Liver (tissue), 9 donors: ENCODE results near the gene DMWD. TPM values are rescaled to one million over a fixed set of nuclear protein-coding genes. Genes with fewer than 3 reads are reported as not detected.

Experiments
- DNase-seq: peaks from one replicate; pipeline ENCODE4 v3.0.0-alpha.2; 2017; ENCODE audit warnings: low spot score
- H3K27ac ChIP-seq, 2 donors: one replicate each; pipeline ENCODE4 v1.7.0; 2013; ENCODE audit warnings: inconsistent platforms in 2 of 2, low read length in 2 of 2, control low read depth in 1 of 2, low read depth in 1 of 2, mild to moderate bottlenecking in 1 of 2
- H3K27me3 ChIP-seq, 4 donors: one replicate each; pipeline versions ENCODE4 v1.6.1 to v1.7.0; 2013; ENCODE audit warnings: low read length in 3 of 4, inconsistent platforms in 1 of 4, mild to moderate bottlenecking in 1 of 4, moderate library complexity in 1 of 4; ENCODE audit not compliant: control insufficient read depth in 4 of 4, insufficient read depth in 4 of 4
- H3K36me3 ChIP-seq, 4 donors: one replicate each; pipeline versions ENCODE4 v1.6.1 to v1.7.0; 2013; ENCODE audit warnings: low read length in 3 of 4, mild to moderate bottlenecking in 3 of 4, low read depth in 1 of 4, moderate library complexity in 1 of 4; ENCODE audit not compliant: control insufficient read depth in 4 of 4, insufficient read depth in 3 of 4
- H3K4me1 ChIP-seq, 4 donors: one replicate each; pipeline versions ENCODE4 v1.6.1 to v1.7.0; 2013; ENCODE audit warnings: low read length in 3 of 4, mild to moderate bottlenecking in 3 of 4, moderate library complexity in 1 of 4; ENCODE audit not compliant: control insufficient read depth in 4 of 4, insufficient read depth in 4 of 4
- H3K4me3 ChIP-seq, 3 donors: one replicate each; pipeline versions ENCODE4 v1.6.1 to v1.7.0; 2013; ENCODE audit warnings: low read length in 3 of 3, control low read depth in 1 of 3, low read depth in 1 of 3, mild to moderate bottlenecking in 1 of 3
- H3K9ac ChIP-seq, 2 donors: one replicate each; pipeline ENCODE4 v1.7.0; 2013; ENCODE audit warnings: low read length in 2 of 2, mild to moderate bottlenecking in 2 of 2, moderate library complexity in 2 of 2, control low read depth in 1 of 2, low read depth in 1 of 2
- H3K9me3 ChIP-seq, 4 donors: one replicate each; pipeline versions ENCODE4 v1.6.1 to v1.7.0; 2013; ENCODE audit warnings: low read length in 3 of 4; ENCODE audit not compliant: control insufficient read depth in 4 of 4
- ATF3 ChIP-seq: IDR thresholded peaks from 2 replicates; pipeline ENCODE4 v1.6.1; 2016; ENCODE audit warnings: antibody characterized with exemption
- EGR1 ChIP-seq, 2 donors: IDR thresholded peaks; 2 replicates each; pipeline ENCODE4 v1.6.1; 2016 to 2018; ENCODE audit warnings: antibody characterized with exemption in 2 of 2, low read depth in 2 of 2
- FOXA1 ChIP-seq: IDR thresholded peaks from 2 replicates; pipeline ENCODE4 v1.6.1; 2016; ENCODE audit warnings: antibody characterized with exemption
- FOXA2 ChIP-seq: IDR thresholded peaks from 2 replicates; pipeline ENCODE4 v1.6.1; 2016; ENCODE audit warnings: antibody characterized with exemption
- GABPA ChIP-seq, 2 donors: IDR thresholded peaks in 1 of 2; conservative IDR thresholded peaks in 1 of 2; 2 replicates each; pipeline ENCODE4 v1.6.1; 2016; ENCODE audit warnings: antibody characterized with exemption in 2 of 2, mild to moderate bottlenecking in 1 of 2, moderate library complexity in 1 of 2
- HNF4A ChIP-seq, 2 donors: conservative IDR thresholded peaks; 2 replicates each; pipeline ENCODE4 v1.6.1; 2016; ENCODE audit warnings: antibody characterized with exemption in 2 of 2, mild to moderate bottlenecking in 2 of 2
- HNF4G ChIP-seq: IDR thresholded peaks from 2 replicates; pipeline ENCODE4 v1.6.1; 2016; ENCODE audit warnings: antibody characterized with exemption
- JUND ChIP-seq, 2 donors: IDR thresholded peaks; 2 replicates each; pipeline ENCODE4 v1.6.1; 2016; ENCODE audit warnings: antibody characterized with exemption in 2 of 2
- MAX ChIP-seq: IDR thresholded peaks from 2 replicates; pipeline ENCODE4 v1.6.1; 2016; ENCODE audit warnings: antibody characterized with exemption
- NR2F2 ChIP-seq: IDR thresholded peaks from 2 replicates; pipeline ENCODE4 v1.6.1; 2016; ENCODE audit warnings: antibody characterized with exemption
- RAD21 ChIP-seq, 2 donors: IDR thresholded peaks; 2 replicates each; pipeline ENCODE4 v1.6.1; 2016; ENCODE audit warnings: antibody characterized with exemption in 2 of 2, mild to moderate bottlenecking in 2 of 2
- REST ChIP-seq: IDR thresholded peaks from 2 replicates; pipeline ENCODE4 v1.6.1; 2016; ENCODE audit warnings: antibody characterized with exemption, mild to moderate bottlenecking
- SP1 ChIP-seq: IDR thresholded peaks from 2 replicates; pipeline ENCODE4 v1.6.1; 2018; ENCODE audit warnings: antibody characterized with exemption, mild to moderate bottlenecking
- TAF1 ChIP-seq: conservative IDR thresholded peaks from 2 replicates; pipeline ENCODE4 v1.6.1; 2016; ENCODE audit warnings: antibody characterized with exemption, mild to moderate bottlenecking
- YY1 ChIP-seq: IDR thresholded peaks from 2 replicates; pipeline ENCODE4 v1.6.1; 2016; ENCODE audit warnings: antibody characterized with exemption, mild to moderate bottlenecking
- WGBS: extraction: QIAGEN DNeasy Blood & Tissue Kit; methylation state at CpG from one replicate; pipeline ENCODE4 v1.1.7; 2013; 5-methylcytosine and 5-hydroxymethylcytosine counted together
- polyA plus RNA-seq, 2 donors: library from polyadenylated mRNA; stranded (reverse) in 1 of 2; unstranded in 1 of 2; fragments of 200-250 nt in 1 of 2; fragments of >200 nt in 1 of 2; fragmentation: Nextera tagmentation in 1 of 2; extraction: Ambion mirVana in 1 of 2; gene quantifications; one replicate each; pipeline versions ENCODE4 v1.2.1 to v1.2.3, GENCODE V29; 2013 to 2015
- total RNA-seq, 2 donors: library from RNA; depleted of rRNA; stranded (reverse); fragments of >200 nt; gene quantifications; one replicate each; pipeline ENCODE4 v1.2.3, GENCODE V29; 2014
- TF ChIP-seq, protein P1 (sequence below): IDR thresholded peaks from 2 replicates; pipeline ENCODE4 v1.6.1; 2016; ENCODE audit warnings: antibody characterized with exemption
- TF ChIP-seq, protein P2 (sequence below): fragments of 150-350 bp; IDR thresholded peaks from 2 replicates; pipeline ENCODE4 v1.5.1; 2017; ENCODE audit warnings: improper control_type of control experiment, low read depth, low read length; ENCODE audit not compliant: missing input control
- donor health status: healthy.
- donor health status: healthy.
- donor health status: healthy.
- donor health status: healthy.
- donor health status: healthy.

DMWD gene
- total and polyA plus RNA-seq, 4 donors, result 3.7 to 14.6 (median 8.9) TPM

- TF ChIP-seq YY1 (no peak), MAX (no peak), HNF4A (conservative IDR thresholded peaks at IDR 0.05) (no peak), GABPA (IDR thresholded peaks at IDR 0.05 in 1 of 2, conservative IDR thresholded peaks at IDR 0.05 in 1 of 2) (no peak), RAD21 (IDR thresholded peaks at IDR 0.05) (no peak), ATF3 (no peak), SP1 (no peak), HNF4G (no peak), JUND (IDR thresholded peaks at IDR 0.05) (no peak), EGR1 (IDR thresholded peaks at IDR 0.05; ENCODE audit: low read depth in 2 of 2) (no peak), TAF1 (no peak), NR2F2 (no peak), FOXA1 (no peak), FOXA2 (no peak)
- TF ChIP-seq, protein P1, sequence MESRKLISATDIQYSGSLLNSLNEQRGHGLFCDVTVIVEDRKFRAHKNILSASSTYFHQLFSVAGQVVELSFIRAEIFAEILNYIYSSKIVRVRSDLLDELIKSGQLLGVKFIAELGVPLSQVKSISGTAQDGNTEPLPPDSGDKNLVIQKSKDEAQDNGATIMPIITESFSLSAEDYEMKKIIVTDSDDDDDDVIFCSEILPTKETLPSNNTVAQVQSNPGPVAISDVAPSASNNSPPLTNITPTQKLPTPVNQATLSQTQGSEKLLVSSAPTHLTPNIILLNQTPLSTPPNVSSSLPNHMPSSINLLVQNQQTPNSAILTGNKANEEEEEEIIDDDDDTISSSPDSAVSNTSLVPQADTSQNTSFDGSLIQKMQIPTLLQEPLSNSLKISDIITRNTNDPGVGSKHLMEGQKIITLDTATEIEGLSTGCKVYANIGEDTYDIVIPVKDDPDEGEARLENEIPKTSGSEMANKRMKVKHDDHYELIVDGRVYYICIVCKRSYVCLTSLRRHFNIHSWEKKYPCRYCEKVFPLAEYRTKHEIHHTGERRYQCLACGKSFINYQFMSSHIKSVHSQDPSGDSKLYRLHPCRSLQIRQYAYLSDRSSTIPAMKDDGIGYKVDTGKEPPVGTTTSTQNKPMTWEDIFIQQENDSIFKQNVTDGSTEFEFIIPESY, result no peak
- TF ChIP-seq, protein P2, sequence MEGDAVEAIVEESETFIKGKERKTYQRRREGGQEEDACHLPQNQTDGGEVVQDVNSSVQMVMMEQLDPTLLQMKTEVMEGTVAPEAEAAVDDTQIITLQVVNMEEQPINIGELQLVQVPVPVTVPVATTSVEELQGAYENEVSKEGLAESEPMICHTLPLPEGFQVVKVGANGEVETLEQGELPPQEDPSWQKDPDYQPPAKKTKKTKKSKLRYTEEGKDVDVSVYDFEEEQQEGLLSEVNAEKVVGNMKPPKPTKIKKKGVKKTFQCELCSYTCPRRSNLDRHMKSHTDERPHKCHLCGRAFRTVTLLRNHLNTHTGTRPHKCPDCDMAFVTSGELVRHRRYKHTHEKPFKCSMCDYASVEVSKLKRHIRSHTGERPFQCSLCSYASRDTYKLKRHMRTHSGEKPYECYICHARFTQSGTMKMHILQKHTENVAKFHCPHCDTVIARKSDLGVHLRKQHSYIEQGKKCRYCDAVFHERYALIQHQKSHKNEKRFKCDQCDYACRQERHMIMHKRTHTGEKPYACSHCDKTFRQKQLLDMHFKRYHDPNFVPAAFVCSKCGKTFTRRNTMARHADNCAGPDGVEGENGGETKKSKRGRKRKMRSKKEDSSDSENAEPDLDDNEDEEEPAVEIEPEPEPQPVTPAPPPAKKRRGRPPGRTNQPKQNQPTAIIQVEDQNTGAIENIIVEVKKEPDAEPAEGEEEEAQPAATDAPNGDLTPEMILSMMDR, result no peak
- no peak for DNase-seq
- H3K9me3 ChIP-seq, result no peaks in the 10 kb centered on the region
- no peak overlapping the region for H3K9ac ChIP-seq
- no peak overlapping the region for H3K27ac ChIP-seq
- H3K36me3 ChIP-seq, result no peaks in the 10 kb centered on the region
- no peaks in the 10 kb centered on the region for H3K4me1 ChIP-seq
- no peak overlapping the region for H3K4me3 ChIP-seq
- H3K27me3 ChIP-seq, result no peaks in the 10 kb centered on the region
- WGBS, result 81% methylated on average over 10 of the region's 10 CpGs
Measured at GRCh38 chr19:45739498-45740439, 52.9 kb downstream of the DMWD start.

- TF ChIP-seq GABPA (IDR thresholded peaks at IDR 0.05 in 1 of 2, conservative IDR thresholded peaks at IDR 0.05 in 1 of 2) (no peak), MAX (no peak), HNF4G (no peak), REST (no peak), SP1 (no peak), RAD21 (IDR thresholded peaks at IDR 0.05) (no peak), FOXA1 (no peak), HNF4A (conservative IDR thresholded peaks at IDR 0.05) (no peak), JUND (IDR thresholded peaks at IDR 0.05) (no peak), NR2F2 (no peak), FOXA2 (no peak), ATF3 (no peak), YY1 (no peak), TAF1 (no peak)
- Histone ChIP-seq H3K27me3 (no peaks in the 10 kb centered on the region), H3K27ac (no peak within 1 kb of the TSS), H3K4me1 (peaks cover 0 to 15% (median 8%) of the 10 kb centered on the region in 4 donors), H3K4me3 (no peak within 1 kb of the TSS), H3K9me3 (no peaks in the 10 kb centered on the region), H3K36me3 (no peaks in the 10 kb centered on the region), H3K9ac (no peak within 1 kb of the TSS)
- WGBS, result 92% methylated on average over 59 of the region's 59 CpGs
- DNase-seq, result no peak
Measured at GRCh38 chr19:45733160-45733810, 59.4 kb downstream of the DMWD start, which contains the start of gene MEIOSIN. Gene MEIOSIN, plus strand, starts transcription at chr19:45733439. Its CDS starts 1,938 bp downstream, at chr19:45735377.
